T-helper 2 cell treated with Interferon-gamma antibody and Interleukin-4, amounts not matched to agents 5 μg/mL and 100 μg/mL, for 36 hours (primary cell): Measurements from ENCODE around the gene P2RX1.
"Not testable (repeated sequence)": the region's sequence is repeated elsewhere in the genome, so short reads cannot be mapped to it uniquely, and the experiment has no call there.

Source experiments
- DNase-seq: peaks from one replicate; pipeline ENCODE4 v3.0.0; 2021; ENCODE audit warnings: low spot score
- H3K27ac Mint-ChIP-seq: one replicate; pipeline ENCODE4 v1.8.0; 2021; ENCODE audit warnings: mild to moderate bottlenecking, mixed read lengths
- H3K27me3 Mint-ChIP-seq: one replicate; pipeline ENCODE4 v1.8.0; 2021; ENCODE audit warnings: low read depth, mixed read lengths
- H3K36me3 Mint-ChIP-seq: one replicate; pipeline ENCODE4 v1.8.0; 2021; ENCODE audit warnings: low read depth, mixed read lengths
- H3K4me1 Mint-ChIP-seq: one replicate; pipeline ENCODE4 v1.8.0; 2021; ENCODE audit warnings: low read depth, mixed read lengths
- H3K4me3 Mint-ChIP-seq: one replicate; pipeline ENCODE4 v1.8.0; 2022; ENCODE audit warnings: mild to moderate bottlenecking, moderate library complexity, mixed read lengths
- H3K9me3 Mint-ChIP-seq: one replicate; pipeline ENCODE4 v1.8.0; 2021; ENCODE audit warnings: mixed read lengths

P2RX1 gene

DNA sequence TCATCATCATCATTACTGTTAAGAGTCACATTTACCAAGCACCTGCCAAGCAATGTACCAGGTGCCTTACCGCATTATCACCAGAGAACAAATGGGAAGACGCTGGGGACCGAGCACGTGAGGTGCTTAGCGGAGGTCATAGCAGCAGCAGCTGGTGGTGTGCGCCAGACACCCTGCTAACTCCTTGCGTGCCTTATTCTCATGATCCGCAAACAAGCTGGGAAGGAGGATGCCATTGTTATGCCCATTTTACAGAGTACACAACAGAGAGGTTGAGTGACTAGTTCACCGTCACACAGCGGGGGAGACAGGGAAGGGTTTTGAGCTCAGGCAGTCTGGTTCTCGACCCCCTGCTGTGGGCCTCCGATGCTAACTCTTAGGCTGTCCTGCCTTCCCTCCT lies 40.7 kb upstream of the P2RX1 start:
- peaks cover 34% of the 10 kb centered on the region for H3K36me3 Mint-ChIP-seq
- no peaks in the 10 kb centered on the region for H3K9me3 Mint-ChIP-seq
- peaks cover 36% of the 10 kb centered on the region for H3K4me1 Mint-ChIP-seq
- no peak overlapping the region for H3K27ac Mint-ChIP-seq
- H3K27me3 Mint-ChIP-seq, result no peaks in the 10 kb centered on the region
- no peak overlapping the region for H3K4me3 Mint-ChIP-seq
- DNase-seq, result no peak

DNA sequence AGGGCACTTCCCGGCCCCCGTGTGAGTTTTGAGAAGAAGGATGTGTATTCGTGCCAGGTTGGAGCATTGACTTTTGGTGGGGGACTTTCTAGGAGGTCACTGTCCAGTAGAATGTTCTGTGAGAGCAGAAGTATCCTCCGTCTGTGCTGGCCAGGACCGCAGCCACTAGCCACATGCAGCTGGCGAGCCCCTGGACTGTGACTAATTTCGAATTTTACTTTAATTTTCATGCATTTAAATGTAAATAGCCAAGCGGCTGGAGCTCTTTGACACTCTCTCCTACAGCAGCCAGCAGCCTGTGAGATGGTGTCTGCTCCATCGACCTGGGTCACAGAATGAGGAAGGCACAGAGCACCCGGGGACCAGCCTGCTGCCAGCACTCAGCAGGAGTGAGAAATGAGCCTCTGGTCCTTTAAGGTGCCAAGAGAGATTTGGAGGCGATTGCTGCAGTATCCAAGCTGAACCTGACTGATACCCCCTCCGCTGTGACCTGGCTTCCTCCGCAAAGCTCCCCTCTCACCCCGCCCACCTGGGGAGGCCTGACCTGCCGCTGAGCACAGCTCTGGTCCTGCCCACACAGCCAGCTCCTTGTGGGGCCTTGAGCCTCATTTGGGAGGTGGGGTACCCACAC lies 40.2 kb upstream of the P2RX1 start:
- Mint-ChIP-seq H3K4me1 (peaks cover 31% of the 10 kb centered on the region), H3K36me3 (peaks cover 38% of the 10 kb centered on the region), H3K4me3 (no peak overlapping the region), H3K27ac (no peak overlapping the region), H3K27me3 (no peaks in the 10 kb centered on the region), H3K9me3 (no peaks in the 10 kb centered on the region)
- DNase-seq, result no peak

- Mint-ChIP-seq H3K27ac (no peak overlapping the region), H3K36me3 (peaks cover 35% of the 10 kb centered on the region), H3K4me3 (no peak overlapping the region), H3K27me3 (no peaks in the 10 kb centered on the region), H3K9me3 (no peaks in the 10 kb centered on the region), H3K4me1 (peaks cover 23% of the 10 kb centered on the region)
- DNase-seq, result no peak
Observed at GRCh38 chr17:3955673-3955988, 39.4 kb upstream of the P2RX1 start.

- Mint-ChIP-seq H3K9me3 (no peaks in the 10 kb centered on the region), H3K27ac (no peak overlapping the region), H3K4me3 (no peak overlapping the region), H3K27me3 (no peaks in the 10 kb centered on the region), H3K4me1 (peaks cover 18% of the 10 kb centered on the region), H3K36me3 (peaks cover 29% of the 10 kb centered on the region)
- no peak for DNase-seq
Observed at GRCh38 chr17:3954976-3955672, 38.9 kb upstream of the P2RX1 start.

DNA sequence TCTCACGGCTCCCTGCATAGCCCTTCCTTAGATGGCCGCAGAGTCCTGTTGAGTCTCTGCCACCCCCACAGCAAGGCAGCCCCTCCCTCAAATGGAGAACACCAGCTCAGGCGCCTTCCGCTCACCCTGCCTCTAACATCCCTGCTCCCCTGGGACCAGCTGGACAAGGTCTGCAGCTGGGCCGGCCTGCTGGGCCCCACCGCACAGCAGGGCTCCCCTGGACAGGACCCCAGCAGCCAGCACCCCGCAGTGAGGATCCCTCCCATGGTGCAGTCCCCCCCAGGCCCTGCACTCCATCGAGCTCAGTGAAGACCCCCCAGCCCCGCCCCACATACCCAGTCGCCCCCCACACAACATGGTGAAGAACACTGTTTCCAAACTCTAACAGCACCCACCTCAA lies 37.8 kb upstream of the P2RX1 start:
- no peak overlapping the region for H3K27ac Mint-ChIP-seq
- DNase-seq, result no peak
- no peaks in the 10 kb centered on the region for H3K27me3 Mint-ChIP-seq
- H3K9me3 Mint-ChIP-seq, result no peaks in the 10 kb centered on the region
- no peak overlapping the region for H3K4me3 Mint-ChIP-seq
- peaks cover 11% of the 10 kb centered on the region for H3K4me1 Mint-ChIP-seq
- peaks cover 34% of the 10 kb centered on the region for H3K36me3 Mint-ChIP-seq

- Mint-ChIP-seq H3K27ac (no peak overlapping the region), H3K4me1 (peaks cover 10% of the 10 kb centered on the region), H3K9me3 (no peaks in the 10 kb centered on the region), H3K27me3 (no peaks in the 10 kb centered on the region), H3K36me3 (peaks cover 35% of the 10 kb centered on the region), H3K4me3 (no peak overlapping the region)
- no peak for DNase-seq
Observed at GRCh38 chr17:3953542-3953941, 37.3 kb upstream of the P2RX1 start.

- Mint-ChIP-seq H3K9me3 (no peaks in the 10 kb centered on the region), H3K36me3 (peaks cover 34% of the 10 kb centered on the region), H3K4me1 (peaks cover 5% of the 10 kb centered on the region), H3K27ac (no peak overlapping the region), H3K27me3 (no peaks in the 10 kb centered on the region), H3K4me3 (no peak overlapping the region)
- DNase-seq, result no peak
Observed at GRCh38 chr17:3952186-3952585, 35.9 kb upstream of the P2RX1 start.

DNA sequence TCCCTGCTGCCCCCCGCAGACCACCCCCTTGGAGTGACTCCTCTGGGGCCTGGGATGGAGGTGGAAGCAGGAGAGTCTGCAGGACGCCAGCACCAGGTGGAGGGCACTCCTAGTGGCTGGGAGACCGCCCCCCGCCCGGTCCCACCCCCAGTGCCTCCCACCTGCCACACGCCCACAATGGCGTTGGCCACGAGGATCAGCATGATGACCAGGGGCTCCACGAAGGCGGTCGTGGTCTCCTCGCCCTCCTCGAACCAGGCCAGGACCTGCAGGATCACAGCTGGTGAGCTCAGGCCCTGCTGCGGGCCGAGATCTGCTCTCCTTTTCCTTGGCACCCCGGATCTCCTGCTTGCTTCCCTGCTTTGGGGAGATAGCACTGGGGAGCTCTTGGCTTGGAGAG lies 35.2 kb upstream of the P2RX1 start:
- DNase-seq, result no peak
- Mint-ChIP-seq H3K36me3 (peaks cover 28% of the 10 kb centered on the region), H3K4me1 (peaks cover 2% of the 10 kb centered on the region), H3K9me3 (no peaks in the 10 kb centered on the region), H3K27me3 (no peaks in the 10 kb centered on the region), H3K4me3 (no peak overlapping the region), H3K27ac (no peak overlapping the region)

DNA sequence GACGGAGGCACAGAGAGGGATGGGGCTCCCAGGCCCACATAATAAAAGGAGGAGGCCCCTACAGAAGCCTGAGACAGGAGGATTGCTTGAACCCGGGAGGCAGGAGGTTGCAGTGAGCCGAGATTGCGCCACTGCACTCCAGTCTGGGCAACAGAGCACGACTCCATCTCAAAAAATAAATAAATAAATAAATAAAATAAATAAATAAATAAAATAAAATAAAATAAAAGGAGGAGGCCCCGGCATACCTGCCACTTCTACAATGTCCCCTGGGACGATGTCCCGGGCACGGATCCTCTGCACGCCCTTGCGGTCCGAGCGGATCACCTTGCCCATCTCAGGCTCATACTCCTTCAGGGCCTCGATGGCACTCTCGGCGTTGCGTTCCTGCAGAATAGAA lies 34.7 kb upstream of the P2RX1 start:
- H3K4me3 Mint-ChIP-seq, result no peak overlapping the region
- peaks cover 2% of the 10 kb centered on the region for H3K4me1 Mint-ChIP-seq
- H3K27me3 Mint-ChIP-seq, result no peaks in the 10 kb centered on the region
- no peaks in the 10 kb centered on the region for H3K9me3 Mint-ChIP-seq
- H3K36me3 Mint-ChIP-seq, result peaks cover 28% of the 10 kb centered on the region
- H3K27ac Mint-ChIP-seq, result no peak overlapping the region
- DNase-seq, result no peak

DNA sequence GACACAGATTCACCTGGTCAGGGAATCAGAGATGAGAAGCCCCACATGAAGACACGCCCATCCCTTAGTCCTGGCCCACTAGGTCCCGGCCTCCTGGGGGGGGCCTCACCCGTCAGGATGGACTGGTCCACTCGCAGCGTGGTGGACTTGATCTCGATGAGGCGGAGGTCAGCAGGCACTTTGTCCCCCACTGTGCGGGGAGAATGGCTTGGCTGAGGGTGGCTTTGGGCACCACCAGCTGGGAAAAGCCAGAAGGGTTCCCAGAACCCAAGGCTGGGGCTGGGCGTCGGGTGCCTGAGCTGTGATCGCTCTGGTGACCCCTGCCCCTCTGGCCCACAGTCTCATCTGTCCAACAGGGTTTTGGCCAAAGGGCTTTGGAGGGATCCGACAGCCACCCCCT lies 34.3 kb upstream of the P2RX1 start:
- H3K9me3 Mint-ChIP-seq, result no peaks in the 10 kb centered on the region
- no peak for DNase-seq
- no peak overlapping the region for H3K27ac Mint-ChIP-seq
- peaks cover 31% of the 10 kb centered on the region for H3K36me3 Mint-ChIP-seq
- no peaks in the 10 kb centered on the region for H3K27me3 Mint-ChIP-seq
- no peak overlapping the region for H3K4me3 Mint-ChIP-seq
- H3K4me1 Mint-ChIP-seq, result peaks cover 2% of the 10 kb centered on the region

- Mint-ChIP-seq H3K27me3 (no peaks in the 10 kb centered on the region), H3K4me3 (no peak overlapping the region), H3K36me3 (peaks cover 35% of the 10 kb centered on the region), H3K9me3 (no peaks in the 10 kb centered on the region), H3K27ac (no peak overlapping the region), H3K4me1 (peaks cover 2% of the 10 kb centered on the region)
- DNase-seq, result no peak
Observed at GRCh38 chr17:3949418-3949817, 33.2 kb upstream of the P2RX1 start.

DNA sequence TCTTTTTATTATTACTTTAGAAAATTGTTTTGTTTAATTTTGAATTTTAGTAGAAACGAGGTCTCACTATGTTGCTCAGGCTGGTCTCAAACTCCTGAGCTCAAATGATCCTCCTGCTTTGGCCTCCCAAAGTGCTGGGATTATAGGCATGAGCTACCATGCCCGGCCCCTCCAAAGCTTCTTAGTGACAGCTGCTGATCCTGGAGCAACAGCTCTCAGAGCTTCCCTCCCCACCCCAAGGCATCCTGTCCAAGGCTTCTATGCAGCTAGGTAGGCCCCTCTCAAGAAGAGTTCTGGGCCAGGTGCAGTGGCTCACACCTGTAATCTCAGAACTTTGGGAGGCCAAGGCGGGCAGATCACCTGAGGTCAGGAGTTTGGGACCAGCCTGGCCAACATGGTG lies 32.3 kb upstream of the P2RX1 start:
- not testable (repeated sequence) for H3K4me3 Mint-ChIP-seq, H3K4me1 Mint-ChIP-seq, H3K9me3 Mint-ChIP-seq, DNase-seq, H3K27ac Mint-ChIP-seq, H3K27me3 Mint-ChIP-seq
- H3K36me3 Mint-ChIP-seq, result peaks cover 41% of the 10 kb centered on the region

DNA sequence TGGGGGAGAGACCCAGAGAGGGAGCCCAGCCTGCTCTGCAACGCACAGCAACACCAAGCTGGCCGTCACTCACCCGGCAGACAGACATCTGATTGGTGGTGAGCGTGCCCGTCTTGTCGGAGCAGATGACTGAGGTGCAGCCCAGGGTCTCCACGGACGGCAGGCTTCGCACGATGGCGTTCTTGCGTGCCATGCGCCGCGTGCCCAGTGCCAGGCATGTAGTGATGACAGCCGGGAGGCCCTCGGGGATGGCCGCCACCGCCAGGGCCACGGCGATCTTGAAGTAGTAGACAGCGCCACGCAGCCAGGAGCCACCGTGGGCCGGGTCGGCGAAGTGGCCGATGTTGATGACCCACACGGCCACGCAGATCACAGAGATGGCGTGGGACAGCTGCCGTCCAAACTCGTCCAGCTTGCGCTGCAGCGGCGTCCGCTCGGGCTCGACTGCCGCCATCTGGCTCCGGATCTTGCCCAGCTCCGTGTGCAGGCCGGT lies 31.1 kb upstream of the P2RX1 start:
- no peak overlapping the region for H3K27ac Mint-ChIP-seq
- DNase-seq, result no peak
- no peaks in the 10 kb centered on the region for H3K4me1 Mint-ChIP-seq
- no peaks in the 10 kb centered on the region for H3K9me3 Mint-ChIP-seq
- H3K4me3 Mint-ChIP-seq, result no peak overlapping the region
- peaks cover 44% of the 10 kb centered on the region for H3K36me3 Mint-ChIP-seq
- H3K27me3 Mint-ChIP-seq, result no peaks in the 10 kb centered on the region

DNA sequence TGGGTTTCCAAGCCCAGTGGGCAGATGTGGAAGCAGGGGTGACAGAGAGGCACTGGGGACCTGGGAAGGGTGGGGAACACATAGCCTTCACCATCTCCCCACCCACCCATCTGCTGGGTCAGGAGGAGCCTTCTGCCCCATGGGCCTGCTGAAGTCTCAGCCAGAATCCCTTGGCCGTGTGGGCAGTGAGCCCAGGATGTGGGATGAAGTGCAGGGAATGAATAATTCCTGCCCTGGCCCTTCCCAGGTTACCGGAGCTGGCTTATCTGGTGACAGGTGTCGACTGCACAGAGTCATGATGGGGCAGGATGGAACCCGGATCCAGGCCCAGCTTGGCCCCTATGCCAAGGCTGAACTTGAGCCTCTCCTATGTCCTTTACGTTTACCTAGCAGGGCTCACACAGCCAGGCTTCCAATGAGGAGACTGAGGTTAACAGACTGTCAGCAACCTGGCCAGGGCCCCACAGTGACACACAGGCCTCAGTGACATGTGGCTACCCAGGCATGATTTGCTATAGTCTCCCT lies 30.5 kb upstream of the P2RX1 start:
- Mint-ChIP-seq H3K36me3 (peaks cover 42% of the 10 kb centered on the region), H3K27ac (no peak overlapping the region)

More for the DNA sequence above, 30.5 kb upstream of the P2RX1 start:
- no peak overlapping the region for H3K4me3 Mint-ChIP-seq
- DNase-seq, result no peak
- no peaks in the 10 kb centered on the region for H3K9me3 Mint-ChIP-seq
- H3K27me3 Mint-ChIP-seq, result no peaks in the 10 kb centered on the region
- no peaks in the 10 kb centered on the region for H3K4me1 Mint-ChIP-seq
